Islet of Langerhans (tissue), 1 donor: ENCODE measurements around the gene LEMD2.

Experiments used
- FAIRE-seq: peaks from one replicate; lab custom pipeline; 2011; peaks lifted over from hg19 to GRCh38; lab: Jason Lieb, UNC

The LEMD2 gene

GRCh38 chr6:33819021-33819420 lies 30.1 kb upstream of the LEMD2 start:
- no peak for FAIRE-seq

DNA sequence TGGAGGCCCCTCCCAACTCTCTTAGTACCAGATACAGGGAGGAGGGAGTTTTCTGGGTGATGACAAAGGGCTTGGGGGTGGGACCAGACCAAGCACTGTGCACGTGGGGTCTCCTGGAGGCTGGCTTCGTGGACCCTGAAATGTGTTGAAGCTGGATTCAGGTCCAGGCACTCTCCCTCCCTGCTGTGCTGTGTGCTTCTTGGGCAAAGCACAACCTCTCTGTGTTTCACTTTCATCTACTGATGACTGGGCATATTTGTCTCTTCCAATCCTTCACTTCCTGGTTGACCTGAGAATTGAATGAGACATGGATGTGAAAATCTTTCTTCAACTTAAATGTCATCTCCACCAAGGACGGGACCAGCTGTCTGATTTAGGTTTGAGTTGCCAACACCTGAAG lies 29.4 kb upstream of the LEMD2 start:
- FAIRE-seq, result no peak

- FAIRE-seq, result no peak
Measured at GRCh38 chr6:33817489-33817888, 28.6 kb upstream of the LEMD2 start.

GRCh38 chr6:33816911-33817310 lies 28.0 kb upstream of the LEMD2 start:
- FAIRE-seq, result no peak

- FAIRE-seq, result no peak
Measured at GRCh38 chr6:33815854-33816253, 26.9 kb upstream of the LEMD2 start.

GRCh38 chr6:33813990-33814985 lies 25.4 kb upstream of the LEMD2 start:
- no peak for FAIRE-seq

GRCh38 chr6:33813246-33813904 lies 24.4 kb upstream of the LEMD2 start:
- no peak for FAIRE-seq

DNA sequence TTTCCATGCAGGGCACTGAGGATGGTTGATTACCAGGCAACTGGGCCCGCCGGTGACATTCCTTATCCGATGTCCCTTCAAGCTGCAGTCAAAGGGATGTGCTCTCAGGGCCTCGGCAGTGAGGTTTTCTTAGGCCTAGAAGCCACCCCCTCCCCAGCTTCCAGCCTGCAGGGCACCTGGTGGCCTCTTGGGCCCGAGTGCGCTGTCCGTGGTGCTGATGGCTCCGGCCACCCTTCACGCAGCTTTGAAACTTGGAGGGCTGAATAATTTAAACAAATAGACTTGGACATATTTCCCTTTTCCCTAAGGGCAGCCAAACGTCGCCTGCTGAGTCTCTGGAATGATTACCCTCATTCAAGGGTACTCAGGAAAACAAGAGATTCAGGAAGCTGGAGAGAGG lies 23.7 kb upstream of the LEMD2 start:
- no peak for FAIRE-seq

GRCh38 chr6:33809594-33809993 lies 20.7 kb upstream of the LEMD2 start:
- no peak for FAIRE-seq

GRCh38 chr6:33808641-33809180 lies 19.8 kb upstream of the LEMD2 start:
- no peak for FAIRE-seq

DNA sequence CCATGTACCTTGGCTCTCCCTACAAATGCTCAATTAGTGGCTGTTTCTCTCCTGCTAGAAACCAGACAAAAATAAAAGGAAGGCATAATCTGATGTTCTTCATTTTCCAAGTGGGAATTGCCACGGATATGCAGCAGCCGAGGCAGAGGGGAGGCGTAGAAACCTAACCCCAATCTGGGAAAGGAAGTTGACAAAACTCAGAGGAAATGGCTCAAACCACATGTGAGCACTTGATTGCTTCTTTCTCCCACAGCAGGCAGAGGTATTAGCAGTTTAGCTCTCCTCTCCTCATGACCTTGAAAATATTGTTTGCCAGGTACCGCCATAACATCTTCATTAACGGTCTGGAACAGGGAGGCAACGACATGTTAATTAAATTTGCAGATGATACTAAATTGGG lies 18.7 kb upstream of the LEMD2 start:
- FAIRE-seq, result no peak

- FAIRE-seq, result no peak
Measured at GRCh38 chr6:33806841-33807240, 17.9 kb upstream of the LEMD2 start.

DNA sequence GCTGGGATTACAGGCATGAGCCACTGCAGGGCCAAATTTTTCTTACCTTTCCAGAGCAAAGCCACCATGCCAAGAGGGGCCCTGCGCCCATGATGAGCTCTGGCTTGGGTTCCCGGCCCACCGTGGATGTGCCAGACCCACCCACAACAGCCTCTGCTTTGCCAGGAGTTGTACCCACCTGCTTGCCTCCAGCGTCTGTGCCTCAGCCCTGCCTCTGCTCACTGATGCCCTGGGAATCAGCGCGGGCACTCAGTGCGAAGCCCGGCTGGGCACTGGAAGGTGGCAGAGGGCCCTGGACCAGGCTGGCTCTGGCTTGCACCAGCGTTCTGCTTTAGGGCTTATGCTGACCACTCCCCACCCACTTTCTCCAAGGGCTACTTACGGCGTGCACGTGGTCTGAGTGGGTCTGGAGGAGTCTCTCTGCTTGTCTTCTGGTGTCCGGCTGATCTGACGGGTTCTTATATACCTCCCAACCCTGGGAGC lies 14.7 kb upstream of the LEMD2 start, which contains the start of gene MLN:
TSS of gene MLN (minus strand) at position 433 of the 483 bp plus-strand sequence. CDS start 2,840 bp downstream, outside the sequence.
- no peak for FAIRE-seq

DNA sequence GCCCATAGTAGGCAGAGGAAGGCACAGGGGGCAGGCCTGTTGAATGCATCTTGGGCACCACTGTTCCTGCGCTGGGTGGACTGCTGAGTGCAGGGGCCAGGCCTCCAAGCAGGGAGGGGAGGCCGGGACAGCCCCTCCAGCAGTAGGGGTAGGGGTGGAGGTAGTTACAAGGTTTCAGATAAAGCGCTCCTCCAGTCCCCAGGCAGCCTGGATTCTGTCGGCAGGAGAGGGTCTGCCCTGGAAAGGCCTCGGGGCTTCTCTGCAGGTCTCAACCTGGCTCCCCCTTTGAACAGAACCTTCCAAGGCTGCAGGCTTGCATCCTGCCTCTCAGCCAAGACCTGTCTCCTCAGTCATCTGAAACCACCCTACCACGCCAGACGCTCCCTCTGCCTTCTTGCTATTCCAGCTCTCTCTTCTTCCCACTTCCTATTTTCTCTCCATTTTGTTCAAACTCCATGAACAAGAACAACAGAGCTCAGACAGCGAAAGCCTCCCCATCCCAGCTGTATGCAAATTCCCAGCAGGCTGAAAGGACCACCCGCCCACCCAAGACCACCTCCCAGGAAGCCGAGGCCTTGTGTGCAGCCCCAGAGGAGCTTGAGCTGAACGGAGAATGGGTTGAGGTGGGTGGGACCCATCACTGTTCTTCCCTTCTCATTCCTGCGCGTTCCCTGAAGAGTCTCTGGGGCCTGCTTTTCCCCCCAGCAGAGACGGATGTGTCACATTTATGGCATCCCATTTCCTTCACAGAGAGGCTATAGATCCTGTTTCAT lies 13.4 kb upstream of the LEMD2 start:
- FAIRE-seq, result no peak

GRCh38 chr6:33801611-33802010 lies 12.7 kb upstream of the LEMD2 start:
- FAIRE-seq, result no peak

DNA sequence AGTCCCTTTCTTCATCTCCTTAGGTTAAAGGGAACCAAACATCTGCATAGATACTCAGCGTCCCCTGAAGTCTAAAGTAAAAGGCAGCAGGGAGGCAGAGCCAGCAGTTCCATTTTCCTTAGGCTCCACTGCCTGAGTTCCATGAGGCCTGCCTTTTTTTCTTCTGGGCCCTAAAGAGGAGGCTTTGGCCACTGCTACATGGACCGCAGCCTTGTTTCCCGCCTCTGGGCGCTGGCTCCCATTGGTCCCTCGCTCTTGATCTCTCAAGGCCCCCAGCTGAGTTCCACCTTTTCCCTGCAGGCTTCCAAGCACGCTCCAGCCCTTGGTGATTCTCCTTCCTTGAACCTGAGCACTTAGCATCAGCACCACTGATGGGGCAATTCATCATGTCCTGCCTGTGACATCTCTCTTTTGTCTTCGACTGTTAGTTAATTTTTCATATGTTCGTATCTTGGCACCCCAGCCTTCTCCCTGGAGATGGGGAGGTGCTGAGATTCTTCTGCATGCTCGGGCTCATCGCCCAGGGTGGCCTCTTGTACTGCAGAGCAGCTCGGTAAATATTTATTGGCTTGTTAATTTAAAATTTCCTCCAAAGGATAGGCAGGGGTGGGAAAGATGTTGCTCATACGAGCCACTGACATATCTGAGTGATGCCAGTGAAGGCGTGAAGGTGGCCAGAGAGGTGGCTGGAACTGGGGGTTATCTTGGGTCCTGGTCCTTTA lies 11.5 kb upstream of the LEMD2 start:
- FAIRE-seq, result no peak

DNA sequence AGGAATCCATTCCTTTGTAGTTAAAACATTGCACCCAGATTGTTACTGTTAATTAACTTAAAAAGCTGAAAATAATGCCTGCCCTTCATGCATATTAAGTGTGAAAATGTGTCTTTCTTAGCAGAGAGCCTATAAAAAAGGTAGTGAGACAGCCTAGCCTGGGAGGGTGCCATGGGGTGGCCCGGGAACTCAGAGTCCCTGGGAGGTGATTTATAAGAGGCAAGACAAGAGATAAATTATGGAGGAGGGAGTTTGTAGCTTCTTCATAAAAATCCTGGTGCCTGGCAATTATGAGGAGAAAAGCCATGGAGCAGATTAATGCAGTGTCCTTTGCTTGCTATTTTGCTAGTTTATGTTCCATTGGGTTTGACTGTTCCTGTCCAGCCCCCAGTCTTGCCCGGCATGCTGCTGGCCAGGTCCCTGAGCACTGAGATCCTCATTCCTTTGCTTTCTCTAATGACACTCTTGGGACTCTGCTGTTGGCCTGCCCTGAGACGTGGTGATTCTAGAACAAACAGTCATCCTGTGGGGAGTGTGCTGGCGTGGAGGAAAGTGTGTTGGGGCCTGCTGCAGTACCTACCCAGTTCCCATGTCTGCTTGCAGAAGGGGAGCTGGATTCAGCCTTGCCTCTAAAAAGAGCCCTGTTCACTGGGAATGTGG lies 10.7 kb upstream of the LEMD2 start:
- FAIRE-seq, result no peak

GRCh38 chr6:33798343-33798848 lies 9.5 kb upstream of the LEMD2 start:
- FAIRE-seq, result no peak

DNA sequence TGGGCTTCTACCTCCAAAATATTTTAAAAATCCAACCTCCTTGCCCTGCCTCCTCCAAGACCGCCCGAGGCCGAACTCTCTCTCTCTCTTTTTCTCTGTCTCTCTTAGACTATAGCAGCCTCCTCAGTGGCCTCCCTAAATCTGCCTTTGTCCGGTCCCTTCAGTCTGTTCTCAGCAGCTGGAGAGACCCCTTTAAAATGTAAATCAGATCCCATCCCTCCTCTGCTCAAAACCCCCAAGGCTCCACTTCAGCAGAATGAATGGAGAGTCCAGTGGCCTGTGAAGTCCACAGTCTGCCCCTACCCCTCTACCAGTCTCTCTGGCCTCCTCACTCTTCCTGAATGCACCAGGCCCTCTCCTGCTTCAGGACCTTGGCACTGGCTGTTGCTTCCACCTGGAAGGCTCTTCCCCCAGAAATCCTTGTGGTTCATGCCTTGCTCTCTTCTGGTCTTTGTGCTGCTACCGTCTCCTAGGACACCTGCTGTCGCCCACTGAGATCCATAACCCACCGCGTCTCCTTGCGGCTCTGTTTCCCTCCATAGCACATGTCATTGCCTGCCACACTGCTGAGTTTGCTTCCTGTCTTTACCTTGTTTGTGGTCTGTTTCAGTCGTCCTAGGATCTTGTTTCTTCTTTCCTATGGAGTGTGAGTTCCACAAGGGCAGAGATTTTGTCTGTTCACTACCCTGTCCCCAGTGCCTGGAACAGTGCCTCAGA lies 8.9 kb upstream of the LEMD2 start:
- FAIRE-seq, result no peak
